HepG2 (cell line): ENCODE results near the gene CLCN4. TPM values are rescaled to one million over a fixed set of nuclear protein-coding genes. Genes with fewer than 3 reads are reported as not detected.

Experiments
- ATAC-seq: fragments of 200-7000 bp; cut with Tn5 transposase; 3 replicates; pipeline ENCODE4 v1.9.1; 2020; ENCODE audit warnings: mild to moderate bottlenecking, moderate library complexity
- BruUV-seq: library from RNA; stranded (reverse); fragments of 400-500 nt; replicated peaks from 2 replicates; lab custom pipeline; 2021; lab: Mats Ljungman, UMichigan
- CTCF ChIA-PET: fragments of 300-600 bp; formaldehyde crosslinking; extraction: SDS; loops from one replicate; lab custom pipeline; 2021; ENCODE audit warnings: low total read pairs, inconsistent platforms, low intra/inter-chr PET ratio; lab: Yijun Ruan, JAX
- POLR2A ChIA-PET: fragments of 350-600 bp; sonication (Branson Sonifier 250); formaldehyde crosslinking; loops from one replicate; lab custom pipeline; 2020; ENCODE audit warnings: antibody characterized with exemption, inconsistent platforms; lab: Yijun Ruan, JAX
- DNase-seq: peaks from one replicate; pipeline ENCODE4 v3.0.0-alpha.2; 2015; ENCODE audit warnings: low spot score
- FAIRE-seq: peaks from 3 replicates; lab custom pipeline; 2011; peaks lifted over from hg19 to GRCh38; lab: Jason Lieb, UNC
- H2AFZ ChIP-seq: one replicate; pipeline ENCODE4 v1.6.1; 2011; ENCODE audit warnings: low read length, inconsistent platforms
- H3K27ac ChIP-seq: fragments of 300-600 bp; 3 replicates; pipeline ENCODE4 v1.8.0; 2011; ENCODE audit warnings: mixed run types, mild to moderate bottlenecking, mixed read lengths, low read length, inconsistent platforms; ENCODE audit not compliant: insufficient read depth; ENCODE audit errors: extremely low read length
- H3K27me3 ChIP-seq, 2 experiments: fragments of 200-600 bp in 1 of 2; 2 replicates in 1 of 2; 3 replicates in 1 of 2; pipeline versions ENCODE4 v1.6.0 to v1.8.0; 2011; ENCODE audit warnings: low read length in 2 of 2, mild to moderate bottlenecking in 2 of 2, moderate library complexity in 2 of 2, inconsistent platforms in 1 of 2; ENCODE audit not compliant: insufficient read depth in 2 of 2, control insufficient read depth in 1 of 2
- H3K36me3 ChIP-seq, 2 experiments: fragments of 200-600 bp in 1 of 2; replicated peaks in 1 of 2; 2 replicates in 1 of 2; 3 replicates in 1 of 2; pipeline versions ENCODE4 v1.5.1 to v1.8.0; 2011; ENCODE audit warnings: low read length in 2 of 2, inconsistent platforms in 1 of 2; ENCODE audit not compliant: insufficient read depth in 2 of 2, control insufficient read depth in 1 of 2
- H3K4me1 ChIP-seq: 2 replicates; pipeline ENCODE4 v1.5.1; 2012; ENCODE audit warnings: low read length, inconsistent platforms; ENCODE audit not compliant: insufficient read depth
- H3K4me2 ChIP-seq: 2 replicates; pipeline ENCODE4 v1.6.0; 2011; ENCODE audit warnings: low read depth, low read length, inconsistent platforms
- H3K4me3 ChIP-seq, 3 experiments: fragments of 200-600 bp in 1 of 3; sonication (generic), shearing (Covaris generic) in 1 of 3; replicated peaks in 1 of 3; 2 replicates each; pipeline ENCODE4 v1.5.1; 2011 to 2016; ENCODE audit warnings: low read length in 3 of 3, inconsistent platforms in 2 of 3, low read depth in 2 of 3, mild to moderate bottlenecking in 2 of 3, control low read depth in 1 of 3, mixed read lengths in 1 of 3; ENCODE audit not compliant: insufficient read depth in 1 of 3
- H3K79me2 ChIP-seq: one replicate; pipeline ENCODE4 v1.6.1; 2011; ENCODE audit warnings: low read length, inconsistent platforms; ENCODE audit not compliant: insufficient read depth
- H3K9ac ChIP-seq: 2 replicates; pipeline ENCODE4 v1.6.0; 2011; ENCODE audit warnings: mild to moderate bottlenecking, low read depth, low read length, inconsistent platforms; ENCODE audit not compliant: insufficient read depth
- H3K9me3 ChIP-seq: 2 replicates; pipeline ENCODE4 v1.5.1; 2012; ENCODE audit warnings: mild to moderate bottlenecking, low read length
- H4K20me1 ChIP-seq: 2 replicates; pipeline ENCODE4 v1.6.0; 2011; ENCODE audit warnings: inconsistent platforms, mild to moderate bottlenecking, low read length, moderate library complexity; ENCODE audit not compliant: insufficient read depth
- HNRNPL ChIP-seq: fragments of 200-400 bp; formaldehyde crosslinking; IDR thresholded peaks from 2 replicates; pipeline ENCODE4 v1.6.1; 2017; ENCODE audit warnings: mild to moderate bottlenecking, low read depth, low read length
- MYC ChIP-seq: sonication (generic); formaldehyde crosslinking; IDR thresholded peaks from 2 replicates; pipeline ENCODE4 v1.9.0; 2021; ENCODE audit warnings: missing genetic modification reagents, borderline replicate concordance
- SRSF1 ChIP-seq: fragments of 200-400 bp; formaldehyde crosslinking; optimal IDR thresholded peaks from 2 replicates; pipeline ENCODE3; 2017; ENCODE audit warnings: mild to moderate bottlenecking, low read depth, low read length, moderate library complexity
- TBP ChIP-seq: sonication (generic); formaldehyde crosslinking; IDR thresholded peaks from 2 replicates; pipeline ENCODE4 v1.5.0; 2020; ENCODE audit warnings: missing genetic modification reagents
- ZNF350 ChIP-seq: sonication (generic); formaldehyde crosslinking; IDR thresholded peaks from 2 replicates; pipeline ENCODE4 v1.4.0; 2020; ENCODE audit warnings: mild to moderate bottlenecking, low read depth, missing genetic modification reagents, borderline replicate concordance
- ZNF644 ChIP-seq: IDR thresholded peaks from 2 replicates; pipeline ENCODE4 v1.6.1; 2016; ENCODE audit warnings: low read depth
- ZSCAN29 ChIP-seq: sonication (generic); formaldehyde crosslinking; conservative IDR thresholded peaks from 2 replicates; pipeline ENCODE4 v1.4.0; 2020; ENCODE audit warnings: mild to moderate bottlenecking, missing genetic modification reagents
- WGBS: methylation state at CpG from one replicate; pipeline ENCODE4 v1.1.6; 2017; ENCODE audit warnings: low lambda C conversion rate; 5-methylcytosine and 5-hydroxymethylcytosine counted together
- in situ Hi-C: cut with HindIII; loops from 2 replicates; pipeline ENCODE4 v1.10.0; 2017; ENCODE audit warnings: low pct_unique_long_range_greater_than_20kb; ENCODE audit not compliant: extremely low pct_ligation_motif_present
- intact Hi-C: fragments of 100-400 bp; cut with micrococcal nuclease; formaldehyde crosslinking; loops from one replicate; pipeline ENCODE4 v1.10.0; 2022; ENCODE audit not compliant: unreplicated experiment
- polyA plus RNA-seq, 8 experiments: library from polyadenylated mRNA; depleted of rRNA in 3 of 8; stranded (reverse) in 7 of 8; unstranded in 1 of 8; fragments of >200 nt; fragmentation: Illumina TruSeq in 4 of 8; extraction: Trizol in 4 of 8; gene quantifications; 2 replicates each; pipeline versions ENCODE4 v1.2.1 to v1.2.3, GENCODE V29; 2011 to 2016; ENCODE audit warnings: low read depth in 4 of 8, missing spikeins in 1 of 8, mixed read lengths in 1 of 8; ENCODE audit not compliant: insufficient read depth in 1 of 8
- total RNA-seq, 5 experiments: library from RNA; depleted of rRNA; stranded (reverse); fragments of >200 nt; fragmentation: Illumina TruSeq; extraction: Trizol; gene quantifications; 2 replicates each; pipeline ENCODE4 v1.2.3, GENCODE V29; 2016; ENCODE audit warnings: low read depth in 1 of 5
- TF ChIP-seq, protein P1 (sequence below): sonication (generic); formaldehyde crosslinking; conservative IDR thresholded peaks from 2 replicates; pipeline ENCODE4 v1.4.0; 2020; ENCODE audit warnings: missing genetic modification reagents
- TF ChIP-seq, protein P2 (sequence below): sonication (generic); formaldehyde crosslinking; IDR thresholded peaks from 2 replicates; pipeline ENCODE4 v1.4.0; 2020; ENCODE audit warnings: missing genetic modification reagents
- TF ChIP-seq, protein P3 (sequence below): sonication (generic); formaldehyde crosslinking; IDR thresholded peaks from 2 replicates; pipeline ENCODE4 v1.8.0; 2022; ENCODE audit warnings: missing genetic modification reagents, mild to moderate bottlenecking, borderline replicate concordance
- TF ChIP-seq, protein P4 (sequence below): sonication (generic); formaldehyde crosslinking; IDR thresholded peaks from 2 replicates; pipeline ENCODE4 v1.5.1; 2020; ENCODE audit warnings: mild to moderate bottlenecking, moderate library complexity, missing genetic modification reagents
- TF ChIP-seq, protein P5 (sequence below): sonication (generic); formaldehyde crosslinking; IDR thresholded peaks from 2 replicates; pipeline ENCODE4 v1.5.1; 2020; ENCODE audit warnings: mild to moderate bottlenecking, missing genetic modification reagents
- TF ChIP-seq, protein P6 (sequence below): IDR thresholded peaks from 2 replicates; pipeline ENCODE4 v1.6.1; 2016; ENCODE audit warnings: missing compliant biosample characterization, missing genetic modification reagents, borderline replicate concordance

CLCN4 gene
- total and polyA plus RNA-seq, 2 of the 13 experiments (the other 11 are each of a cell fraction or from before 2014, with no cell fraction given), result 1.8 to 2.5 TPM

DNA sequence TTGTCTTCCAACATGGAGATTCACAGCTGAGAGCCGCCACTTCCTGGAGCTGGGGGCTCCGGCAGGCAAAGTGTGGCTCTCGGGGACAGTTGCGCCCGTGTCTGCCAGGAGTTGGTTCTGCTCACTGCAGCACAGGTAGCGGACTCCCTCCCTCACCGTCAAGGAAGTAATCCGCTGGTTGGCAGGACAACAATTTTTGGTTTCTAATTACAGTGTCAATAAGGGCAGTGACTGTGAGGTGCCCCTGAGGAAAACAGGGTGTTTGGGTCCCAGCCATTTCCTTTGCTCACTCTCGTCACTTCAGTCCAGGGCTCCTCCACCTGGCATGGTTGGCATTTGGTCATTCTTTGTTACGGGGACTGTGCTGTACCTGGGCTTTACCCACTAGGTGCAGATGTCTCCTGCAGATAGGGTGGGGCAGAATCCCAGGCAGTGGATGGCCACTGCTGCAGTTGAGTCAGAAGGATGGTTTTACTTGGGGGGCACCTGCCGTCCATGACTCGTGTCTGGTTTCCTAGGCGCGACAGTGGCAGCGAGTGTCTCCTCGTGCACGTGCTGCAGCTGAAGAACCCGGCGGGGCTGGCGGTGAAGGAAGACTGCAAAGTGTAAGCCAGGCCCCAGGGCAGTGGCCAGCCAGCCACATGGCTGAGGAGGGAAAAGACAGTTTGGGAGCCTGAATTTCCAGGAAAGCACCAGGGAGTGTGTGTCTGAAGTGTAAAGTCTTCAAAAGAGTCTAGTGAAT lies 32.1 kb upstream of the CLCN4 start:
- H3K79me2 ChIP-seq, result no peaks in the 10 kb centered on the region
- H3K27me3 ChIP-seq, result no peaks in the 10 kb centered on the region
- H3K4me2 ChIP-seq, result no peak overlapping the region
- H3K9me3 ChIP-seq, result no peaks in the 10 kb centered on the region
- H2AFZ ChIP-seq, result no peak overlapping the region
- DNase-seq (no peak), ATAC-seq (no peak), FAIRE-seq (no peak)
- intact Hi-C loops, result no loop called here
- no peaks in the 10 kb centered on the region for H3K4me1 ChIP-seq
- in situ Hi-C loops, result no loop called here
- H3K9ac ChIP-seq, result no peak overlapping the region
- POLR2A ChIA-PET, result no interaction called here
- CTCF ChIA-PET, result no interaction called here
- no peaks in the 10 kb centered on the region for H3K36me3 ChIP-seq
- H3K4me3 ChIP-seq, result no peak overlapping the region
- no peaks in the 10 kb centered on the region for H4K20me1 ChIP-seq
- no CpG with 5 or more reads among the region's 20 CpGs for WGBS
- no peak overlapping the region for H3K27ac ChIP-seq
- BruUV-seq, result no TSS peak
- TF ChIP-seq, protein P1, sequence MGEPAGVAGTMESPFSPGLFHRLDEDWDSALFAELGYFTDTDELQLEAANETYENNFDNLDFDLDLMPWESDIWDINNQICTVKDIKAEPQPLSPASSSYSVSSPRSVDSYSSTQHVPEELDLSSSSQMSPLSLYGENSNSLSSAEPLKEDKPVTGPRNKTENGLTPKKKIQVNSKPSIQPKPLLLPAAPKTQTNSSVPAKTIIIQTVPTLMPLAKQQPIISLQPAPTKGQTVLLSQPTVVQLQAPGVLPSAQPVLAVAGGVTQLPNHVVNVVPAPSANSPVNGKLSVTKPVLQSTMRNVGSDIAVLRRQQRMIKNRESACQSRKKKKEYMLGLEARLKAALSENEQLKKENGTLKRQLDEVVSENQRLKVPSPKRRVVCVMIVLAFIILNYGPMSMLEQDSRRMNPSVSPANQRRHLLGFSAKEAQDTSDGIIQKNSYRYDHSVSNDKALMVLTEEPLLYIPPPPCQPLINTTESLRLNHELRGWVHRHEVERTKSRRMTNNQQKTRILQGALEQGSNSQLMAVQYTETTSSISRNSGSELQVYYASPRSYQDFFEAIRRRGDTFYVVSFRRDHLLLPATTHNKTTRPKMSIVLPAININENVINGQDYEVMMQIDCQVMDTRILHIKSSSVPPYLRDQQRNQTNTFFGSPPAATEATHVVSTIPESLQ (CRISPR knock-in tag), result no peak
- TF ChIP-seq, protein P2, sequence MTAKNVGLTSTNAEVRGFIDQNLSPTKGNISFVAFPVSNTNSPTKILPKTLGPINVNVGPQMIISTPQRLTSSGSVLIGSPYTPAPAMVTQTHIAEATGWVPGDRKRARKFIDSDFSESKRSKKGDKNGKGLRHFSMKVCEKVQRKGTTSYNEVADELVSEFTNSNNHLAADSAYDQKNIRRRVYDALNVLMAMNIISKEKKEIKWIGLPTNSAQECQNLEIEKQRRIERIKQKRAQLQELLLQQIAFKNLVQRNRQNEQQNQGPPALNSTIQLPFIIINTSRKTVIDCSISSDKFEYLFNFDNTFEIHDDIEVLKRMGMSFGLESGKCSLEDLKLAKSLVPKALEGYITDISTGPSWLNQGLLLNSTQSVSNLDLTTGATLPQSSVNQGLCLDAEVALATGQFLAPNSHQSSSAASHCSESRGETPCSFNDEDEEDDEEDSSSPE (CRISPR knock-in tag), result no peak
- TF ChIP-seq ZNF350 (CRISPR knock-in tag), result no peak
- no peak for TF ChIP-seq TBP (CRISPR knock-in tag)
- TF ChIP-seq, protein P3, sequence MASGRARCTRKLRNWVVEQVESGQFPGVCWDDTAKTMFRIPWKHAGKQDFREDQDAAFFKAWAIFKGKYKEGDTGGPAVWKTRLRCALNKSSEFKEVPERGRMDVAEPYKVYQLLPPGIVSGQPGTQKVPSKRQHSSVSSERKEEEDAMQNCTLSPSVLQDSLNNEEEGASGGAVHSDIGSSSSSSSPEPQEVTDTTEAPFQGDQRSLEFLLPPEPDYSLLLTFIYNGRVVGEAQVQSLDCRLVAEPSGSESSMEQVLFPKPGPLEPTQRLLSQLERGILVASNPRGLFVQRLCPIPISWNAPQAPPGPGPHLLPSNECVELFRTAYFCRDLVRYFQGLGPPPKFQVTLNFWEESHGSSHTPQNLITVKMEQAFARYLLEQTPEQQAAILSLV (CRISPR knock-in tag), result no peak
- no peak for TF ChIP-seq MYC (CRISPR knock-in tag)
- TF ChIP-seq ZNF644 (CRISPR knock-in tag), result no peak
- TF ChIP-seq, protein P4, sequence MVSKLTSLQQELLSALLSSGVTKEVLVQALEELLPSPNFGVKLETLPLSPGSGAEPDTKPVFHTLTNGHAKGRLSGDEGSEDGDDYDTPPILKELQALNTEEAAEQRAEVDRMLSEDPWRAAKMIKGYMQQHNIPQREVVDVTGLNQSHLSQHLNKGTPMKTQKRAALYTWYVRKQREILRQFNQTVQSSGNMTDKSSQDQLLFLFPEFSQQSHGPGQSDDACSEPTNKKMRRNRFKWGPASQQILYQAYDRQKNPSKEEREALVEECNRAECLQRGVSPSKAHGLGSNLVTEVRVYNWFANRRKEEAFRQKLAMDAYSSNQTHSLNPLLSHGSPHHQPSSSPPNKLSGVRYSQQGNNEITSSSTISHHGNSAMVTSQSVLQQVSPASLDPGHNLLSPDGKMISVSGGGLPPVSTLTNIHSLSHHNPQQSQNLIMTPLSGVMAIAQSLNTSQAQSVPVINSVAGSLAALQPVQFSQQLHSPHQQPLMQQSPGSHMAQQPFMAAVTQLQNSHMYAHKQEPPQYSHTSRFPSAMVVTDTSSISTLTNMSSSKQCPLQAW (CRISPR knock-in tag), result no peak
- TF ChIP-seq SRSF1, result no peak
- TF ChIP-seq ZSCAN29 (CRISPR knock-in tag), result no peak
- no peak for TF ChIP-seq HNRNPL
- TF ChIP-seq, protein P5, sequence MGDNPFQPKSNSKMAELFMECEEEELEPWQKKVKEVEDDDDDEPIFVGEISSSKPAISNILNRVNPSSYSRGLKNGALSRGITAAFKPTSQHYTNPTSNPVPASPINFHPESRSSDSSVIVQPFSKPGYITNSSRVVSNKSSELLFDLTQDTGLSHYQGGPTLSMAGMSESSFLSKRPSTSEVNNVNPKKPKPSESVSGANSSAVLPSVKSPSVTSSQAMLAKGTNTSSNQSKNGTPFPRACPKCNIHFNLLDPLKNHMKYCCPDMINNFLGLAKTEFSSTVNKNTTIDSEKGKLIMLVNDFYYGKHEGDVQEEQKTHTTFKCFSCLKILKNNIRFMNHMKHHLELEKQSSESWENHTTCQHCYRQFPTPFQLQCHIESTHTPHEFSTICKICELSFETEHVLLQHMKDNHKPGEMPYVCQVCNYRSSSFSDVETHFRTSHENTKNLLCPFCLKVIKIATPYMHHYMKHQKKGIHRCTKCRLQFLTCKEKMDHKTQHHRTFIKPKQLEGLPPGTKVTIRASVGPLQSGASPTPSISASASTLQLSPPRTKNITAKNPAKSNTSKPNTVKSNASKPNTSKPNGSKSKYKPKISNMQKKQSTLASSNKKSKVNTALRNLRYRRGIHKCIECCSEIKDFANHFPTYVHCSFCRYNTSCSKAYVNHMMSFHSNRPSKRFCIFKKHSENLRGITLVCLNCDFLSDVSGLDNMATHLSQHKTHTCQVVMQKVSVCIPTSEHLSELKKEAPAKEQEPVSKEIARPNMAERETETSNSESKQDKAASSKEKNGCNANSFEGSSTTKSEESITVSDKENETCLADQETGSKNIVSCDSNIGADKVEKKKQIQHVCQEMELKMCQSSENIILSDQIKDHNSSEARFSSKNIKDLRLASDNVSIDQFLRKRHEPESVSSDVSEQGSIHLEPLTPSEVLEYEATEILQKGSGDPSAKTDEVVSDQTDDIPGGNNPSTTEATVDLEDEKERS (CRISPR knock-in tag), result no peak
- TF ChIP-seq, protein P6, sequence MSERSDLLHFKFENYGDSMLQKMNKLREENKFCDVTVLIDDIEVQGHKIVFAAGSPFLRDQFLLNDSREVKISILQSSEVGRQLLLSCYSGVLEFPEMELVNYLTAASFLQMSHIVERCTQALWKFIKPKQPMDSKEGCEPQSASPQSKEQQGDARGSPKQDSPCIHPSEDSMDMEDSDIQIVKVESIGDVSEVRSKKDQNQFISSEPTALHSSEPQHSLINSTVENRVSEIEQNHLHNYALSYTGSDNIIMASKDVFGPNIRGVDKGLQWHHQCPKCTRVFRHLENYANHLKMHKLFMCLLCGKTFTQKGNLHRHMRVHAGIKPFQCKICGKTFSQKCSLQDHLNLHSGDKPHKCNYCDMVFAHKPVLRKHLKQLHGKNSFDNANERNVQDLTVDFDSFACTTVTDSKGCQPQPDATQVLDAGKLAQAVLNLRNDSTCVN (CRISPR knock-in tag), result no peak
